HG02623 (cell line): ENCODE results near the gene ANO10.
A peak's percentile ranks its signal among the peaks of the same experiment; 100 is the strongest.

ENCODE experiments used
- ATAC-seq: cut with Tn5 transposase; IDR thresholded peaks from one replicate; pipeline ENCODE4 v1.9.1; 2021; ENCODE audit warnings: moderate library complexity; ENCODE audit not compliant: unreplicated experiment

Gene ANO10

GRCh38 chr3:43388915-43389314, 232.9 kb downstream of the ANO10 start:
- no peak for ATAC-seq

- no peak for ATAC-seq
Measured at GRCh38 chr3:43388175-43388574, 233.6 kb downstream of the ANO10 start.

- no peak for ATAC-seq
Measured at GRCh38 chr3:43379343-43379742, 242.5 kb downstream of the ANO10 start.

- peak; percentile 47 for ATAC-seq
Measured at GRCh38 chr3:43378066-43378935, 243.5 kb downstream of the ANO10 start.

GRCh38 chr3:43373560-43373928, 248.3 kb downstream of the ANO10 start:
- no peak for ATAC-seq

GRCh38 chr3:43372809-43373559, 248.8 kb downstream of the ANO10 start:
- no peak for ATAC-seq

GRCh38 chr3:43372007-43372740, 249.6 kb downstream of the ANO10 start:
- ATAC-seq, result no peak

- no peak for ATAC-seq
Measured at GRCh38 chr3:43371494-43371893, 250.3 kb downstream of the ANO10 start.

GRCh38 chr3:43370293-43370980, 251.4 kb downstream of the ANO10 start:
- no peak for ATAC-seq

GRCh38 chr3:43369404-43370292, 252.2 kb downstream of the ANO10 start:
- no peak for ATAC-seq

GRCh38 chr3:43366885-43367284, 254.9 kb downstream of the ANO10 start:
- no peak for ATAC-seq

- ATAC-seq, result no peak
Measured at GRCh38 chr3:43366481-43366880, 255.3 kb downstream of the ANO10 start.

GRCh38 chr3:43365601-43366305, 256.1 kb downstream of the ANO10 start:
- ATAC-seq, result no peak

GRCh38 chr3:43364926-43365325, 256.9 kb downstream of the ANO10 start:
- no peak for ATAC-seq

GRCh38 chr3:43364494-43364893, 257.3 kb downstream of the ANO10 start:
- ATAC-seq, result no peak

GRCh38 chr3:43363621-43364266, 258.1 kb downstream of the ANO10 start:
- no peak for ATAC-seq

GRCh38 chr3:43362961-43363360, 258.9 kb downstream of the ANO10 start:
- ATAC-seq, result no peak

- ATAC-seq, result no peak
Measured at GRCh38 chr3:43362183-43362582, 259.6 kb downstream of the ANO10 start.

- ATAC-seq, result no peak
Measured at GRCh38 chr3:43361077-43361476, 260.7 kb downstream of the ANO10 start.
